Testis (tissue), 3 donors: Measurements from ENCODE around the gene PLEKHA8. TPM values are rescaled to one million over a fixed set of nuclear protein-coding genes. Genes with fewer than 3 reads are reported as not detected.

ENCODE experiments used
- DNase-seq: peaks from one replicate; pipeline ENCODE4 v3.0.0-alpha.2; 2019
- H3K27ac ChIP-seq, 2 donors: fragments of 200-600 bp; sonication (generic); one replicate each; pipeline ENCODE4 v1.5.1; 2019
- H3K27me3 ChIP-seq: fragments of 200-600 bp; sonication (generic); one replicate; pipeline ENCODE4 v1.5.1; 2019
- H3K36me3 ChIP-seq: fragments of 200-600 bp; sonication (generic); one replicate; pipeline ENCODE4 v1.5.1; 2017; ENCODE audit warnings: low read depth; ENCODE audit errors: missing control alignments
- H3K4me1 ChIP-seq: fragments of 200-600 bp; sonication (generic); one replicate; pipeline ENCODE4 v1.5.1; 2019
- H3K4me3 ChIP-seq, 2 donors: fragments of 200-600 bp; sonication (generic); one replicate each; pipeline ENCODE4 v1.5.1; 2017 to 2019
- H3K9me3 ChIP-seq: fragments of 200-600 bp; sonication (generic); one replicate; pipeline ENCODE4 v1.5.1; 2017
- CTCF ChIP-seq, 3 experiments: fragments of 450-650 bp in 2 of 3; fragments of 200-600 bp in 1 of 3; sonication (generic) in 1 of 3; IDR thresholded peaks; one replicate each; pipeline ENCODE4 v1.5.1; 2016 to 2019; ENCODE audit warnings: antibody characterized with exemption in 3 of 3, mild to moderate bottlenecking in 2 of 3, moderate library complexity in 1 of 3
- POLR2A ChIP-seq: fragments of 450-650 bp; IDR thresholded peaks from one replicate; pipeline ENCODE4 v1.6.1; 2017; ENCODE audit warnings: antibody characterized with exemption, mild to moderate bottlenecking, moderate library complexity
- WGBS, 2 donors: methylation state at CpG; one replicate each; pipeline ENCODE4 v1.1.5; 2018; 5-methylcytosine and 5-hydroxymethylcytosine counted together
- intact Hi-C: fragments of 100-400 bp; cut with DNase I; formaldehyde crosslinking; loops from one replicate; pipeline ENCODE4 v1.15.1; 2023; ENCODE audit warnings: low total_unique reads
- polyA plus RNA-seq: library from polyadenylated mRNA; stranded (reverse); fragments of 350-450 nt; fragmentation: Illumina TruSeq; extraction: RNeasy Lipid Tissue Mini Kit (QIAGEN cat#74804); gene quantifications from one replicate; pipeline ENCODE4 v1.2.3, GENCODE V29; 2014; ENCODE audit warnings: low read depth, low replicate concordance; ENCODE audit not compliant: insufficient read depth
- total RNA-seq, 2 donors: library from RNA; depleted of rRNA; stranded (reverse); fragments of >200 nt; gene quantifications; one replicate each; pipeline ENCODE4 v1.2.3, GENCODE V29; 2016

The PLEKHA8 gene
- total and polyA plus RNA-seq, 3 donors from 2014 or later = 7.1 to 14.5 (median 11.0) TPM

- H3K4me3 ChIP-seq = no peak overlapping the region
- no peak for DNase-seq
- H3K27ac ChIP-seq = no peak overlapping the region
- no peaks in the 10 kb centered on the region for H3K9me3 ChIP-seq
- H3K4me1 ChIP-seq = peaks cover 2% of the 10 kb centered on the region
- TF ChIP-seq POLR2A (no peak), CTCF (IDR thresholded peaks at IDR 0.05) (no peak)
- intact Hi-C loops = no loop called here
- no peaks in the 10 kb centered on the region for H3K36me3 ChIP-seq
- no peaks in the 10 kb centered on the region for H3K27me3 ChIP-seq
- WGBS, 2 donors = 90 to 95% methylated on average over 4 of the region's 4 CpGs
Observed at GRCh38 chr7:29993140-29993539, 35.1 kb upstream of the PLEKHA8 start.

- H3K9me3 ChIP-seq = no peaks in the 10 kb centered on the region
- intact Hi-C loops = no loop called here
- TF ChIP-seq POLR2A = no peak
- no peak for TF ChIP-seq CTCF (IDR thresholded peaks at IDR 0.05)
- no peak for DNase-seq
- no peaks in the 10 kb centered on the region for H3K27me3 ChIP-seq
- H3K36me3 ChIP-seq = no peaks in the 10 kb centered on the region
- H3K4me3 ChIP-seq = no peak overlapping the region
- H3K27ac ChIP-seq = no peak overlapping the region
- no peaks in the 10 kb centered on the region for H3K4me1 ChIP-seq
Observed at GRCh38 chr7:29995652-29996051, 32.6 kb upstream of the PLEKHA8 start.

GRCh38 chr7:29996321-29996720 lies 31.9 kb upstream of the PLEKHA8 start:
- Histone ChIP-seq H3K27ac (no peak overlapping the region), H3K4me3 (no peak overlapping the region), H3K4me1 (no peaks in the 10 kb centered on the region), H3K36me3 (no peaks in the 10 kb centered on the region), H3K27me3 (no peaks in the 10 kb centered on the region), H3K9me3 (no peaks in the 10 kb centered on the region)
- intact Hi-C loops = no loop called here
- TF ChIP-seq CTCF (IDR thresholded peaks at IDR 0.05) (no peak), POLR2A (no peak)
- no peak for DNase-seq

GRCh38 chr7:29998489-29998888 lies 29.7 kb upstream of the PLEKHA8 start:
- H3K4me1 ChIP-seq = no peaks in the 10 kb centered on the region
- H3K36me3 ChIP-seq = no peaks in the 10 kb centered on the region
- H3K4me3 ChIP-seq = no peak overlapping the region
- H3K27ac ChIP-seq = no peak overlapping the region
- TF ChIP-seq CTCF (IDR thresholded peaks at IDR 0.05) (no peak), POLR2A (no peak)
- no peaks in the 10 kb centered on the region for H3K27me3 ChIP-seq
- no peak for DNase-seq
- intact Hi-C loops = no loop called here
- no peaks in the 10 kb centered on the region for H3K9me3 ChIP-seq

- H3K27ac ChIP-seq = no peak overlapping the region
- 88 to 95% methylated on average over 2 of the region's 2 CpGs for WGBS, 2 donors
- no peaks in the 10 kb centered on the region for H3K36me3 ChIP-seq
- H3K4me1 ChIP-seq = no peaks in the 10 kb centered on the region
- H3K4me3 ChIP-seq = no peak overlapping the region
- no peaks in the 10 kb centered on the region for H3K27me3 ChIP-seq
- intact Hi-C loops = no loop called here
- H3K9me3 ChIP-seq = no peaks in the 10 kb centered on the region
- DNase-seq = no peak
- TF ChIP-seq POLR2A (no peak), CTCF (IDR thresholded peaks at IDR 0.05) (no peak)
Observed at GRCh38 chr7:30001998-30002397, 26.2 kb upstream of the PLEKHA8 start.
